HepG2 (cell line): ENCODE measurements around the gene WDR86. TPM values are rescaled to one million over a fixed set of nuclear protein-coding genes. Genes with fewer than 3 reads are reported as not detected.

Experiments used
- ARNT2 ChIP-seq: sonication (generic); formaldehyde crosslinking; IDR thresholded peaks from 2 replicates; pipeline ENCODE4 v1.8.0; 2022; ENCODE audit warnings: mild to moderate bottlenecking, low read depth, missing genetic modification reagents, moderate library complexity
- CSRNP2 ChIP-seq: sonication (generic); formaldehyde crosslinking; conservative IDR thresholded peaks from 2 replicates; pipeline ENCODE4 v1.8.0; 2022; ENCODE audit warnings: low read depth, missing genetic modification reagents
- FLYWCH1 ChIP-seq: sonication (generic); formaldehyde crosslinking; IDR thresholded peaks from 2 replicates; pipeline ENCODE4 v1.8.1; 2023; ENCODE audit warnings: mild to moderate bottlenecking, missing genetic modification reagents
- IRF1 ChIP-seq: sonication (generic); formaldehyde crosslinking; IDR thresholded peaks from 2 replicates; pipeline ENCODE4 v1.4.0; 2020; ENCODE audit warnings: low read depth, mild to moderate bottlenecking, missing genetic modification reagents
- KLF9 ChIP-seq: IDR thresholded peaks from 2 replicates; pipeline ENCODE4 v1.6.1; 2016; ENCODE audit warnings: low read depth
- NFKBIZ ChIP-seq: IDR thresholded peaks from 2 replicates; pipeline ENCODE4 v1.6.1; 2018; ENCODE audit warnings: missing genetic modification reagents, missing compliant biosample characterization
- SMAD9 ChIP-seq: sonication (generic); formaldehyde crosslinking; IDR thresholded peaks from 2 replicates; pipeline ENCODE4 v1.5.1; 2020; ENCODE audit warnings: mild to moderate bottlenecking, missing genetic modification reagents
- SMARCE1 ChIP-seq: fragments of 450-650 bp; IDR thresholded peaks from 2 replicates; pipeline ENCODE4 v1.6.1; 2017; ENCODE audit warnings: borderline replicate concordance
- SNRNP70 ChIP-seq: fragments of 200-400 bp; formaldehyde crosslinking; IDR thresholded peaks from 2 replicates; pipeline ENCODE4 v1.6.1; 2017; ENCODE audit warnings: mild to moderate bottlenecking, low read depth, low read length, moderate library complexity
- STAT5B ChIP-seq: sonication (generic); formaldehyde crosslinking; IDR thresholded peaks from 2 replicates; pipeline ENCODE4 v1.4.0; 2020; ENCODE audit warnings: missing genetic modification reagents
- TGIF2 ChIP-seq: IDR thresholded peaks from 2 replicates; pipeline ENCODE4 v1.6.1; 2016; ENCODE audit warnings: control low read depth, missing compliant biosample characterization
- ZNF235 ChIP-seq: sonication (generic); formaldehyde crosslinking; IDR thresholded peaks from 2 replicates; pipeline ENCODE4 v1.8.1; 2023; ENCODE audit warnings: mild to moderate bottlenecking, missing genetic modification reagents, borderline replicate concordance
- ZNF30 ChIP-seq: sonication (generic); formaldehyde crosslinking; IDR thresholded peaks from 2 replicates; pipeline ENCODE4 v1.5.0; 2020; ENCODE audit warnings: mild to moderate bottlenecking, missing genetic modification reagents
- ZNF713 ChIP-seq: sonication (generic); formaldehyde crosslinking; IDR thresholded peaks from 2 replicates; pipeline ENCODE4 v1.4.0; 2020; ENCODE audit warnings: mild to moderate bottlenecking, missing genetic modification reagents
- ZNF737 ChIP-seq: sonication (generic); formaldehyde crosslinking; IDR thresholded peaks from 2 replicates; pipeline ENCODE4 v1.5.0; 2020; ENCODE audit warnings: missing genetic modification reagents, mild to moderate bottlenecking, borderline replicate concordance
- ZZZ3 ChIP-seq: sonication (generic); formaldehyde crosslinking; IDR thresholded peaks from 2 replicates; pipeline ENCODE4 v1.4.0; 2020; ENCODE audit warnings: missing genetic modification reagents, mild to moderate bottlenecking, borderline replicate concordance
- polyA plus RNA-seq, 8 experiments: library from polyadenylated mRNA; depleted of rRNA in 3 of 8; stranded (reverse) in 7 of 8; unstranded in 1 of 8; fragments of >200 nt; fragmentation: Illumina TruSeq in 4 of 8; extraction: Trizol in 4 of 8; gene quantifications; 2 replicates each; pipeline versions ENCODE4 v1.2.1 to v1.2.3, GENCODE V29; 2011 to 2016; ENCODE audit warnings: low read depth in 4 of 8, missing spikeins in 1 of 8, mixed read lengths in 1 of 8; ENCODE audit not compliant: insufficient read depth in 1 of 8
- total RNA-seq, 5 experiments: library from RNA; depleted of rRNA; stranded (reverse); fragments of >200 nt; fragmentation: Illumina TruSeq; extraction: Trizol; gene quantifications; 2 replicates each; pipeline ENCODE4 v1.2.3, GENCODE V29; 2016; ENCODE audit warnings: low read depth in 1 of 5
- TF ChIP-seq, protein P1 (sequence below): sonication (generic); formaldehyde crosslinking; IDR thresholded peaks from 2 replicates; pipeline ENCODE4 v1.9.0; 2021; ENCODE audit warnings: mild to moderate bottlenecking, missing genetic modification reagents
- TF ChIP-seq, protein P2 (sequence below): sonication (generic); formaldehyde crosslinking; IDR thresholded peaks from 2 replicates; pipeline ENCODE4 v1.4.0; 2020; ENCODE audit warnings: missing genetic modification reagents, borderline replicate concordance

Gene WDR86
- total and polyA plus RNA-seq, 2 of the 13 experiments (the other 11 are each of a cell fraction or from before 2014, with no cell fraction given), result 0.11 to 2.9 TPM

GRCh38 chr7:151341357-151342101 lies 68.3 kb downstream of the WDR86 start, which contains the start of gene NUB1 (continued):
- TF ChIP-seq, protein P1, sequence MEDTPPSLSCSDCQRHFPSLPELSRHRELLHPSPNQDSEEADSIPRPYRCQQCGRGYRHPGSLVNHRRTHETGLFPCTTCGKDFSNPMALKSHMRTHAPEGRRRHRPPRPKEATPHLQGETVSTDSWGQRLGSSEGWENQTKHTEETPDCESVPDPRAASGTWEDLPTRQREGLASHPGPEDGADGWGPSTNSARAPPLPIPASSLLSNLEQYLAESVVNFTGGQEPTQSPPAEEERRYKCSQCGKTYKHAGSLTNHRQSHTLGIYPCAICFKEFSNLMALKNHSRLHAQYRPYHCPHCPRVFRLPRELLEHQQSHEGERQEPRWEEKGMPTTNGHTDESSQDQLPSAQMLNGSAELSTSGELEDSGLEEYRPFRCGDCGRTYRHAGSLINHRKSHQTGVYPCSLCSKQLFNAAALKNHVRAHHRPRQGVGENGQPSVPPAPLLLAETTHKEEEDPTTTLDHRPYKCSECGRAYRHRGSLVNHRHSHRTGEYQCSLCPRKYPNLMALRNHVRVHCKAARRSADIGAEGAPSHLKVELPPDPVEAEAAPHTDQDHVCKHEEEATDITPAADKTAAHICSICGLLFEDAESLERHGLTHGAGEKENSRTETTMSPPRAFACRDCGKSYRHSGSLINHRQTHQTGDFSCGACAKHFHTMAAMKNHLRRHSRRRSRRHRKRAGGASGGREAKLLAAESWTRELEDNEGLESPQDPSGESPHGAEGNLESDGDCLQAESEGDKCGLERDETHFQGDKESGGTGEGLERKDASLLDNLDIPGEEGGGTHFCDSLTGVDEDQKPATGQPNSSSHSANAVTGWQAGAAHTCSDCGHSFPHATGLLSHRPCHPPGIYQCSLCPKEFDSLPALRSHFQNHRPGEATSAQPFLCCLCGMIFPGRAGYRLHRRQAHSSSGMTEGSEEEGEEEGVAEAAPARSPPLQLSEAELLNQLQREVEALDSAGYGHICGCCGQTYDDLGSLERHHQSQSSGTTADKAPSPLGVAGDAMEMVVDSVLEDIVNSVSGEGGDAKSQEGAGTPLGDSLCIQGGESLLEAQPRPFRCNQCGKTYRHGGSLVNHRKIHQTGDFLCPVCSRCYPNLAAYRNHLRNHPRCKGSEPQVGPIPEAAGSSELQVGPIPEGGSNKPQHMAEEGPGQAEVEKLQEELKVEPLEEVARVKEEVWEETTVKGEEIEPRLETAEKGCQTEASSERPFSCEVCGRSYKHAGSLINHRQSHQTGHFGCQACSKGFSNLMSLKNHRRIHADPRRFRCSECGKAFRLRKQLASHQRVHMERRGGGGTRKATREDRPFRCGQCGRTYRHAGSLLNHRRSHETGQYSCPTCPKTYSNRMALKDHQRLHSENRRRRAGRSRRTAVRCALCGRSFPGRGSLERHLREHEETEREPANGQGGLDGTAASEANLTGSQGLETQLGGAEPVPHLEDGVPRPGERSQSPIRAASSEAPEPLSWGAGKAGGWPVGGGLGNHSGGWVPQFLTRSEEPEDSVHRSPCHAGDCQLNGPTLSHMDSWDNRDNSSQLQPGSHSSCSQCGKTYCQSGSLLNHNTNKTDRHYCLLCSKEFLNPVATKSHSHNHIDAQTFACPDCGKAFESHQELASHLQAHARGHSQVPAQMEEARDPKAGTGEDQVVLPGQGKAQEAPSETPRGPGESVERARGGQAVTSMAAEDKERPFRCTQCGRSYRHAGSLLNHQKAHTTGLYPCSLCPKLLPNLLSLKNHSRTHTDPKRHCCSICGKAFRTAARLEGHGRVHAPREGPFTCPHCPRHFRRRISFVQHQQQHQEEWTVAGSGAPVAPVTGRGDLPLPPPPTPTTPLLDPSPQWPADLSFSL (CRISPR knock-in tag), result no peak
- TF ChIP-seq KLF9 (CRISPR knock-in tag), result no peak
- no peak for TF ChIP-seq SMARCE1
- TF ChIP-seq, protein P2, sequence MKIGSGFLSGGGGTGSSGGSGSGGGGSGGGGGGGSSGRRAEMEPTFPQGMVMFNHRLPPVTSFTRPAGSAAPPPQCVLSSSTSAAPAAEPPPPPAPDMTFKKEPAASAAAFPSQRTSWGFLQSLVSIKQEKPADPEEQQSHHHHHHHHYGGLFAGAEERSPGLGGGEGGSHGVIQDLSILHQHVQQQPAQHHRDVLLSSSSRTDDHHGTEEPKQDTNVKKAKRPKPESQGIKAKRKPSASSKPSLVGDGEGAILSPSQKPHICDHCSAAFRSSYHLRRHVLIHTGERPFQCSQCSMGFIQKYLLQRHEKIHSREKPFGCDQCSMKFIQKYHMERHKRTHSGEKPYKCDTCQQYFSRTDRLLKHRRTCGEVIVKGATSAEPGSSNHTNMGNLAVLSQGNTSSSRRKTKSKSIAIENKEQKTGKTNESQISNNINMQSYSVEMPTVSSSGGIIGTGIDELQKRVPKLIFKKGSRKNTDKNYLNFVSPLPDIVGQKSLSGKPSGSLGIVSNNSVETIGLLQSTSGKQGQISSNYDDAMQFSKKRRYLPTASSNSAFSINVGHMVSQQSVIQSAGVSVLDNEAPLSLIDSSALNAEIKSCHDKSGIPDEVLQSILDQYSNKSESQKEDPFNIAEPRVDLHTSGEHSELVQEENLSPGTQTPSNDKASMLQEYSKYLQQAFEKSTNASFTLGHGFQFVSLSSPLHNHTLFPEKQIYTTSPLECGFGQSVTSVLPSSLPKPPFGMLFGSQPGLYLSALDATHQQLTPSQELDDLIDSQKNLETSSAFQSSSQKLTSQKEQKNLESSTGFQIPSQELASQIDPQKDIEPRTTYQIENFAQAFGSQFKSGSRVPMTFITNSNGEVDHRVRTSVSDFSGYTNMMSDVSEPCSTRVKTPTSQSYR (CRISPR knock-in tag), result no peak
- no peak for TF ChIP-seq NFKBIZ (CRISPR knock-in tag)
- no peak for TF ChIP-seq IRF1
- TF ChIP-seq ZNF737 (CRISPR knock-in tag), result no peak
- TF ChIP-seq FLYWCH1 (CRISPR knock-in tag), result no peak
- TF ChIP-seq SMAD9, result no peak
- TF ChIP-seq ZNF713, result 0 out of 2 replicates have a peak, but pooled peaks have one; percentile 37
- no peak for TF ChIP-seq SNRNP70
- no peak for TF ChIP-seq TGIF2 (CRISPR knock-in tag)
- TF ChIP-seq ZZZ3, result no peak
- no peak for TF ChIP-seq CSRNP2 (CRISPR knock-in tag)
- no peak for TF ChIP-seq ZNF30 (CRISPR knock-in tag)
- TF ChIP-seq ZNF235, result no peak
- TF ChIP-seq STAT5B (CRISPR knock-in tag), result no peak
- 0 out of 2 replicates have a peak, but pooled peaks have one; percentile 66 for TF ChIP-seq ARNT2 (CRISPR knock-in tag)
